ENCODE data around the gene RAB41.
"Not testable (repeated sequence)": the region's sequence is repeated elsewhere in the genome, so short reads cannot be mapped to it uniquely, and the experiment has no call there.

RAB41 gene

GRCh38 chrX:70281951-70282350 lies at the start of gene RAB41:
Gene RAB41 (plus strand): TSS chrX:70282172. CDS start chrX:70282218, 46 bp downstream.
- no peak for TF ChIP-seq EZH2phosphoT487 (IDR thresholded peaks at IDR 0.05; ENCODE audit: low read depth)
- no peak for TF ChIP-seq CTCF (IDR thresholded peaks at IDR 0.05; ENCODE audit: low read depth, low read length)
- no peaks in the 10 kb centered on the region for H3K79me2 ChIP-seq (ENCODE audit: low read length)
- no peak within 1 kb of the TSS for H3K27ac ChIP-seq (ENCODE audit: low read length)
- H3K27me3 ChIP-seq (ENCODE audit: low read depth, low read length) = no peaks in the 10 kb centered on the region
- H3K4me3 ChIP-seq (ENCODE audit: low read length) = no peak within 1 kb of the TSS
- H3K9me3 ChIP-seq (ENCODE audit: insufficient read depth, low read length) = no peaks in the 10 kb centered on the region
- H3K9ac ChIP-seq (ENCODE audit: low read length) = no peak within 1 kb of the TSS
- no peaks in the 10 kb centered on the region for H4K20me1 ChIP-seq (ENCODE audit: insufficient read depth, low read length)
- H3K4me1 ChIP-seq (ENCODE audit: low read length) = no peaks in the 10 kb centered on the region
- H2AFZ ChIP-seq (ENCODE audit: low read depth, low read length) = no peak within 1 kb of the TSS
- no peak within 1 kb of the TSS for H3K4me2 ChIP-seq (ENCODE audit: low read length)
- no peaks in the 10 kb centered on the region for H3K36me3 ChIP-seq (replicated peaks; ENCODE audit: low read depth, low read length)

GRCh38 chrX:70234355-70234754 lies 47.6 kb upstream of the RAB41 start, which contains the start of gene AWAT1:
Gene AWAT1 (plus strand): TSS chrX:70234655. CDS start chrX:70234696, 41 bp downstream.
- H3K79me2 ChIP-seq (ENCODE audit: low read length) = no peaks in the 10 kb centered on the region
- H3K4me1 ChIP-seq (ENCODE audit: low read length) = no peaks in the 10 kb centered on the region
- no peak within 1 kb of the TSS for H3K9ac ChIP-seq (ENCODE audit: low read length)
- H3K27ac ChIP-seq (ENCODE audit: low read length) = no peak within 1 kb of the TSS
- H3K27me3 ChIP-seq (ENCODE audit: low read depth, low read length) = no peaks in the 10 kb centered on the region
- H3K36me3 ChIP-seq (replicated peaks; ENCODE audit: low read depth, low read length) = no peaks in the 10 kb centered on the region
- no peaks in the 10 kb centered on the region for H4K20me1 ChIP-seq (ENCODE audit: insufficient read depth, low read length)
- TF ChIP-seq EZH2phosphoT487 (IDR thresholded peaks at IDR 0.05; ENCODE audit: low read depth) (no peak), CTCF (IDR thresholded peaks at IDR 0.05; ENCODE audit: low read depth, low read length) (no peak)
- no peak within 1 kb of the TSS for H2AFZ ChIP-seq (ENCODE audit: low read depth, low read length)
- no peak within 1 kb of the TSS for H3K4me2 ChIP-seq (ENCODE audit: low read length)
- H3K4me3 ChIP-seq (ENCODE audit: low read length) = no peak within 1 kb of the TSS
- H3K9me3 ChIP-seq (ENCODE audit: insufficient read depth, low read length) = no peaks in the 10 kb centered on the region

- Histone ChIP-seq H4K20me1 (ENCODE audit: insufficient read depth, low read length) (no peaks in the 10 kb centered on the region), H3K4me1 (ENCODE audit: low read length) (no peaks in the 10 kb centered on the region), H3K79me2 (ENCODE audit: low read length) (no peaks in the 10 kb centered on the region), H3K36me3 (replicated peaks; ENCODE audit: low read depth, low read length) (no peaks in the 10 kb centered on the region), H3K27me3 (ENCODE audit: low read depth, low read length) (no peaks in the 10 kb centered on the region), H3K27ac (ENCODE audit: low read length) (no peak overlapping the region), H2AFZ (ENCODE audit: low read depth, low read length) (no peak overlapping the region), H3K9ac (ENCODE audit: low read length) (no peak overlapping the region), H3K4me2 (ENCODE audit: low read length) (no peak overlapping the region), H3K4me3 (ENCODE audit: low read length) (no peak overlapping the region), H3K9me3 (ENCODE audit: insufficient read depth, low read length) (no peaks in the 10 kb centered on the region)
- TF ChIP-seq EZH2phosphoT487 (IDR thresholded peaks at IDR 0.05; ENCODE audit: low read depth) (no peak), CTCF (IDR thresholded peaks at IDR 0.05; ENCODE audit: low read depth, low read length) (no peak)
Observed at GRCh38 chrX:70240751-70241150, 41.2 kb upstream of the RAB41 start.

- no peak overlapping the region for H3K4me2 ChIP-seq (ENCODE audit: low read length)
- no peaks in the 10 kb centered on the region for H3K9me3 ChIP-seq (ENCODE audit: insufficient read depth, low read length)
- H3K79me2 ChIP-seq (ENCODE audit: low read length) = no peaks in the 10 kb centered on the region
- H3K9ac ChIP-seq (ENCODE audit: low read length) = no peak overlapping the region
- no peaks in the 10 kb centered on the region for H4K20me1 ChIP-seq (ENCODE audit: insufficient read depth, low read length)
- no peak overlapping the region for H3K4me3 ChIP-seq (ENCODE audit: low read length)
- H3K4me1 ChIP-seq (ENCODE audit: low read length) = no peaks in the 10 kb centered on the region
- no peak overlapping the region for H3K27ac ChIP-seq (ENCODE audit: low read length)
- no peaks in the 10 kb centered on the region for H3K27me3 ChIP-seq (ENCODE audit: low read depth, low read length)
- H2AFZ ChIP-seq (ENCODE audit: low read depth, low read length) = no peak overlapping the region
- TF ChIP-seq CTCF (IDR thresholded peaks at IDR 0.05; ENCODE audit: low read depth, low read length) (no peak), EZH2phosphoT487 (IDR thresholded peaks at IDR 0.05; ENCODE audit: low read depth) (no peak)
- H3K36me3 ChIP-seq (replicated peaks; ENCODE audit: low read depth, low read length) = no peaks in the 10 kb centered on the region
Observed at GRCh38 chrX:70241501-70241900, 40.5 kb upstream of the RAB41 start.

- not testable (repeated sequence) for H3K9ac ChIP-seq (ENCODE audit: low read length); H3K4me2 ChIP-seq (ENCODE audit: low read length); H3K4me1 ChIP-seq (ENCODE audit: low read length); H3K4me3 ChIP-seq (ENCODE audit: low read length); H4K20me1 ChIP-seq (ENCODE audit: insufficient read depth, low read length); H2AFZ ChIP-seq (ENCODE audit: low read depth, low read length); H3K27me3 ChIP-seq (ENCODE audit: low read depth, low read length); H3K36me3 ChIP-seq (replicated peaks; ENCODE audit: low read depth, low read length); H3K79me2 ChIP-seq (ENCODE audit: low read length); H3K27ac ChIP-seq (ENCODE audit: low read length); H3K9me3 ChIP-seq (ENCODE audit: insufficient read depth, low read length)
Observed at GRCh38 chrX:70243601-70244000, 38.4 kb upstream of the RAB41 start.
